HepG2 (cell line): ENCODE measurements around the gene EMILIN3. TPM values are rescaled to one million over a fixed set of nuclear protein-coding genes. Genes with fewer than 3 reads are reported as not detected.

ENCODE experiments used
- ATAC-seq: fragments of 200-7000 bp; cut with Tn5 transposase; 3 replicates; pipeline ENCODE4 v1.9.1; 2020; ENCODE audit warnings: mild to moderate bottlenecking, moderate library complexity
- BruUV-seq: library from RNA; stranded (reverse); fragments of 400-500 nt; replicated peaks from 2 replicates; lab custom pipeline; 2021; lab: Mats Ljungman, UMichigan
- CTCF ChIA-PET: fragments of 300-600 bp; formaldehyde crosslinking; extraction: SDS; loops from one replicate; lab custom pipeline; 2021; ENCODE audit warnings: low total read pairs, inconsistent platforms, low intra/inter-chr PET ratio; lab: Yijun Ruan, JAX
- POLR2A ChIA-PET: fragments of 350-600 bp; sonication (Branson Sonifier 250); formaldehyde crosslinking; loops from one replicate; lab custom pipeline; 2020; ENCODE audit warnings: antibody characterized with exemption, inconsistent platforms; lab: Yijun Ruan, JAX
- DNase-seq: peaks from one replicate; pipeline ENCODE4 v3.0.0-alpha.2; 2015; ENCODE audit warnings: low spot score
- FAIRE-seq: peaks from 3 replicates; lab custom pipeline; 2011; peaks lifted over from hg19 to GRCh38; lab: Jason Lieb, UNC
- H2AFZ ChIP-seq: one replicate; pipeline ENCODE4 v1.6.1; 2011; ENCODE audit warnings: low read length, inconsistent platforms
- H3K27ac ChIP-seq: fragments of 300-600 bp; 3 replicates; pipeline ENCODE4 v1.8.0; 2011; ENCODE audit warnings: mixed run types, mild to moderate bottlenecking, mixed read lengths, low read length, inconsistent platforms; ENCODE audit not compliant: insufficient read depth; ENCODE audit errors: extremely low read length
- H3K27me3 ChIP-seq, 2 experiments: fragments of 200-600 bp in 1 of 2; 2 replicates in 1 of 2; 3 replicates in 1 of 2; pipeline versions ENCODE4 v1.6.0 to v1.8.0; 2011; ENCODE audit warnings: low read length in 2 of 2, mild to moderate bottlenecking in 2 of 2, moderate library complexity in 2 of 2, inconsistent platforms in 1 of 2; ENCODE audit not compliant: insufficient read depth in 2 of 2, control insufficient read depth in 1 of 2
- H3K36me3 ChIP-seq, 2 experiments: fragments of 200-600 bp in 1 of 2; replicated peaks in 1 of 2; 2 replicates in 1 of 2; 3 replicates in 1 of 2; pipeline versions ENCODE4 v1.5.1 to v1.8.0; 2011; ENCODE audit warnings: low read length in 2 of 2, inconsistent platforms in 1 of 2; ENCODE audit not compliant: insufficient read depth in 2 of 2, control insufficient read depth in 1 of 2
- H3K4me1 ChIP-seq: 2 replicates; pipeline ENCODE4 v1.5.1; 2012; ENCODE audit warnings: low read length, inconsistent platforms; ENCODE audit not compliant: insufficient read depth
- H3K4me2 ChIP-seq: 2 replicates; pipeline ENCODE4 v1.6.0; 2011; ENCODE audit warnings: low read depth, low read length, inconsistent platforms
- H3K4me3 ChIP-seq, 3 experiments: fragments of 200-600 bp in 1 of 3; sonication (generic), shearing (Covaris generic) in 1 of 3; replicated peaks in 1 of 3; 2 replicates each; pipeline ENCODE4 v1.5.1; 2011 to 2016; ENCODE audit warnings: low read length in 3 of 3, inconsistent platforms in 2 of 3, low read depth in 2 of 3, mild to moderate bottlenecking in 2 of 3, control low read depth in 1 of 3, mixed read lengths in 1 of 3; ENCODE audit not compliant: insufficient read depth in 1 of 3
- H3K79me2 ChIP-seq: one replicate; pipeline ENCODE4 v1.6.1; 2011; ENCODE audit warnings: low read length, inconsistent platforms; ENCODE audit not compliant: insufficient read depth
- H3K9ac ChIP-seq: 2 replicates; pipeline ENCODE4 v1.6.0; 2011; ENCODE audit warnings: mild to moderate bottlenecking, low read depth, low read length, inconsistent platforms; ENCODE audit not compliant: insufficient read depth
- H3K9me3 ChIP-seq: 2 replicates; pipeline ENCODE4 v1.5.1; 2012; ENCODE audit warnings: mild to moderate bottlenecking, low read length
- H4K20me1 ChIP-seq: 2 replicates; pipeline ENCODE4 v1.6.0; 2011; ENCODE audit warnings: inconsistent platforms, mild to moderate bottlenecking, low read length, moderate library complexity; ENCODE audit not compliant: insufficient read depth
- FOXA1 ChIP-seq, 2 experiments: fragments of 450-650 bp in 1 of 2; sonication (generic) in 1 of 2; formaldehyde crosslinking in 1 of 2; IDR thresholded peaks; 2 replicates each; pipeline versions ENCODE4 v1.4.0 to v1.6.1; 2016 to 2020; ENCODE audit warnings: missing genetic modification reagents in 1 of 2
- MAFK ChIP-seq, 2 experiments: IDR thresholded peaks in 1 of 2; conservative IDR thresholded peaks in 1 of 2; 2 replicates each; pipeline ENCODE4 v1.6.1; 2011; ENCODE audit warnings: improper control_type of control experiment in 2 of 2, low read length in 2 of 2
- MBD4 ChIP-seq: IDR thresholded peaks from 2 replicates; pipeline ENCODE4 v1.6.1; 2012; ENCODE audit warnings: low read length, inconsistent platforms, borderline replicate concordance
- PRDM15 ChIP-seq: sonication (generic); formaldehyde crosslinking; IDR thresholded peaks from 2 replicates; pipeline ENCODE4 v1.4.0; 2020; ENCODE audit warnings: missing genetic modification reagents
- ZNF33B ChIP-seq: sonication (generic); formaldehyde crosslinking; IDR thresholded peaks from 2 replicates; pipeline ENCODE4 v1.5.1; 2020; ENCODE audit warnings: mild to moderate bottlenecking, missing genetic modification reagents
- ZNF367 ChIP-seq: sonication (generic); formaldehyde crosslinking; IDR thresholded peaks from 2 replicates; pipeline ENCODE4 v1.4.0; 2020; ENCODE audit warnings: missing genetic modification reagents, borderline replicate concordance
- ZNF580 ChIP-seq: IDR thresholded peaks from 2 replicates; pipeline ENCODE4 v1.6.1; 2016; ENCODE audit warnings: low read depth, borderline replicate concordance
- ZNF607 ChIP-seq: sonication (generic); formaldehyde crosslinking; IDR thresholded peaks from 2 replicates; pipeline ENCODE4 v1.5.1; 2020; ENCODE audit warnings: missing genetic modification reagents, mild to moderate bottlenecking, borderline replicate concordance
- WGBS: methylation state at CpG from one replicate; pipeline ENCODE4 v1.1.6; 2017; ENCODE audit warnings: low lambda C conversion rate; 5-methylcytosine and 5-hydroxymethylcytosine counted together
- in situ Hi-C: cut with HindIII; loops from 2 replicates; pipeline ENCODE4 v1.10.0; 2017; ENCODE audit warnings: low pct_unique_long_range_greater_than_20kb; ENCODE audit not compliant: extremely low pct_ligation_motif_present
- intact Hi-C: fragments of 100-400 bp; cut with micrococcal nuclease; formaldehyde crosslinking; loops from one replicate; pipeline ENCODE4 v1.10.0; 2022; ENCODE audit not compliant: unreplicated experiment
- polyA plus RNA-seq, 8 experiments: library from polyadenylated mRNA; depleted of rRNA in 3 of 8; stranded (reverse) in 7 of 8; unstranded in 1 of 8; fragments of >200 nt; fragmentation: Illumina TruSeq in 4 of 8; extraction: Trizol in 4 of 8; gene quantifications; 2 replicates each; pipeline versions ENCODE4 v1.2.1 to v1.2.3, GENCODE V29; 2011 to 2016; ENCODE audit warnings: low read depth in 4 of 8, missing spikeins in 1 of 8, mixed read lengths in 1 of 8; ENCODE audit not compliant: insufficient read depth in 1 of 8
- total RNA-seq, 5 experiments: library from RNA; depleted of rRNA; stranded (reverse); fragments of >200 nt; fragmentation: Illumina TruSeq; extraction: Trizol; gene quantifications; 2 replicates each; pipeline ENCODE4 v1.2.3, GENCODE V29; 2016; ENCODE audit warnings: low read depth in 1 of 5

Gene EMILIN3
- total and polyA plus RNA-seq, 2 of the 13 experiments (the other 11 are each of a cell fraction or from before 2014, with no cell fraction given): 0.25 to 0.29 TPM

- in situ Hi-C loops: no loop called here
- Histone ChIP-seq H3K4me1 (no peaks in the 10 kb centered on the region), H3K27ac (no peak overlapping the region), H4K20me1 (no peaks in the 10 kb centered on the region), H3K9ac (no peak overlapping the region), H3K36me3 (peaks cover 41 to 69% of the 10 kb centered on the region in 2 experiments), H3K4me3 (no peak overlapping the region), H2AFZ (no peak overlapping the region), H3K9me3 (no peaks in the 10 kb centered on the region), H3K27me3 (no peaks in the 10 kb centered on the region), H3K4me2 (no peak overlapping the region), H3K79me2 (no peaks in the 10 kb centered on the region)
- TF ChIP-seq ZNF367 (CRISPR knock-in tag) (no peak), FOXA1 (IDR thresholded peaks at IDR 0.05) (no peak), FOXA1 (CRISPR knock-in tag; IDR thresholded peaks at IDR 0.05) (no peak), ZNF607 (no peak), PRDM15 (CRISPR knock-in tag) (no peak), MBD4 (no peak), MAFK (conservative IDR thresholded peaks at IDR 0.05 in 1 of 2, IDR thresholded peaks at IDR 0.05 in 1 of 2; ENCODE audit: low read length in 2 of 2) (peak in 1 of 2 experiments; percentile 36; a peak in 2 of 4 replicates), ZNF33B (CRISPR knock-in tag) (no peak), ZNF580 (CRISPR knock-in tag) (no peak)
- intact Hi-C loops: no loop called here
- ATAC-seq: no peak
- no peak for FAIRE-seq
- DNase-seq: no peak
- ChIA-PET POLR2A (no interaction called here), CTCF (no interaction called here)
- 100% methylated on average over 3 of the region's 3 CpGs for WGBS
- BruUV-seq: no TSS peak
Measured at GRCh38 chr20:41405436-41405835, 38.8 kb upstream of the EMILIN3 start.
